RWPE1 (cell line): Measurements from ENCODE around the gene RBMS3.

Source experiments
- CTCF ChIA-PET: fragments of 350-600 bp; sonication (Branson Sonifier 250); formaldehyde crosslinking; extraction: SDS; loops from one replicate; lab custom pipeline; 2021; lab: Yijun Ruan, JAX
- POLR2A ChIA-PET: fragments of 400-600 bp; formaldehyde crosslinking; extraction: SDS; loops from one replicate; lab custom pipeline; 2020; ENCODE audit warnings: antibody characterized with exemption; ENCODE audit not compliant: low non-redundant PET; lab: Yijun Ruan, JAX
- DNase-seq: peaks from one replicate; pipeline ENCODE4 v3.0.0; 2012; ENCODE audit warnings: low spot score
- H3K27ac ChIP-seq: fragments of 450-650 bp; 2 replicates; pipeline ENCODE4 v1.5.1; 2017
- TF ChIP-seq, protein P1 (sequence below): fragments of 450-650 bp; conservative IDR thresholded peaks from 2 replicates; pipeline ENCODE4 v1.5.1; 2017; ENCODE audit warnings: low read depth, mild to moderate bottlenecking

RBMS3 gene

GRCh38 chr3:29286478-29287240 lies 5.8 kb downstream of the RBMS3 start:
- ChIA-PET POLR2A (no interaction called here), CTCF (no interaction called here)

DNA sequence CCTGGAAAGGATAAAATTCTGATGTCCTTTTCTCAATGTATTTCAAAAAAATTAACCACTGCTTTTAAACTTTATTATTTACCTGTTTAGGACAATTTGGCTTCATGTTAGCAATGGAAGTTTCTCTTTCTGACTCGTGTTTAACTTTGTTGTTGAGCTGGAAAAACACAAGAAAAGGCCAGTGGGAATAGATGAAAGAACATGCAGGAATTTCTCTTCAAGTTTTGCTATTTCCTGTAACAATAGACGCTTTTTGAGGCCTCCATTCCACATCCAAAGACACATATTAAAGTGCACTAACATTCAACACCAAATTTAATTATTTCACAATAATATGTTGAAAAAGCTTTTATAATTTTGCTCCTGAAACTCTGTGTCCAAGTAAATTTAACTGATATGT lies 9.7 kb downstream of the RBMS3 start:
- no peak for DNase-seq
- TF ChIP-seq, protein P1, sequence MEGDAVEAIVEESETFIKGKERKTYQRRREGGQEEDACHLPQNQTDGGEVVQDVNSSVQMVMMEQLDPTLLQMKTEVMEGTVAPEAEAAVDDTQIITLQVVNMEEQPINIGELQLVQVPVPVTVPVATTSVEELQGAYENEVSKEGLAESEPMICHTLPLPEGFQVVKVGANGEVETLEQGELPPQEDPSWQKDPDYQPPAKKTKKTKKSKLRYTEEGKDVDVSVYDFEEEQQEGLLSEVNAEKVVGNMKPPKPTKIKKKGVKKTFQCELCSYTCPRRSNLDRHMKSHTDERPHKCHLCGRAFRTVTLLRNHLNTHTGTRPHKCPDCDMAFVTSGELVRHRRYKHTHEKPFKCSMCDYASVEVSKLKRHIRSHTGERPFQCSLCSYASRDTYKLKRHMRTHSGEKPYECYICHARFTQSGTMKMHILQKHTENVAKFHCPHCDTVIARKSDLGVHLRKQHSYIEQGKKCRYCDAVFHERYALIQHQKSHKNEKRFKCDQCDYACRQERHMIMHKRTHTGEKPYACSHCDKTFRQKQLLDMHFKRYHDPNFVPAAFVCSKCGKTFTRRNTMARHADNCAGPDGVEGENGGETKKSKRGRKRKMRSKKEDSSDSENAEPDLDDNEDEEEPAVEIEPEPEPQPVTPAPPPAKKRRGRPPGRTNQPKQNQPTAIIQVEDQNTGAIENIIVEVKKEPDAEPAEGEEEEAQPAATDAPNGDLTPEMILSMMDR = no peak
- ChIA-PET CTCF (no interaction called here), POLR2A (no interaction called here)
- no peak overlapping the region for H3K27ac ChIP-seq

More at GRCh38 chr3:29286478-29287240, 5.8 kb downstream of the RBMS3 start:
- TF ChIP-seq, protein P1 = no peak
- H3K27ac ChIP-seq = no peak overlapping the region
- no peak for DNase-seq

DNA sequence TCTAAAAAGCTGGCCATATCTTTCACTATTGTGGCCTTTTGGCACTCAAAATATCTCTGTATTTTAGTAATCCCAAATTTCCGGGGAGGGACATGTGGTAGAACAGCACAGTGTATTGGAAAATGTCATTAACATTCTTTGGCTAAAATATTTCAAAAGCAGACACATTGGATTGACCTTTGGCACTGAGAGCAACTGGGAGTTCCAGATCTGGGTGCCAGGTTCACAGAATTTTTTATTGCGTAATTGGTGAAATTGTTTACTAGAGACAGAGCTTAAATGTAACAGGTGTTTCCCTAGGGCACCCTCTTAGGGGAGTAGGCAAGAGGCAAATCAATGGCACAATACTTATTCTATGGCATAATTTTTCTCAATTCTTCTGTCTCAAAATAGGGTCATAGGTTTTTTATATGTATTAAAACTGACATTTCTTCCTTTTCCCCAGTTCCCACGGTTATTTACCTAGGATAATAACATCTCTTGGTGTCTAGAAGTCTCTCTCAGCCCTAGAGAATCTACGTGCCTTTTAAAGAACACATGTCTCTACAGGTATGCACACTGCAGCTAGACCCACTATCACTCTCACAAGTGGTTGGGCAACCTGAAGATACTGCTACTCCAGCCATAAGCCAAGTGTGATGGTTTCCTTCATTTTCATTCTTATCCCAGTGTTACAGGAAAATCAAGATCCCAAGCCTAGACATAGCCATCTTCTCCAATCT lies 10.6 kb downstream of the RBMS3 start:
- DNase-seq = no peak

GRCh38 chr3:29291982-29292363 lies 11.1 kb downstream of the RBMS3 start:
- TF ChIP-seq, protein P1 = no peak
- CTCF ChIA-PET = no interaction called here

More for the DNA sequence above, 10.6 kb downstream of the RBMS3 start:
- CTCF ChIA-PET = interaction anchor here (0.7 kb wide), 1 partner anchor 105 kb away, joined by 3 read pairs; no protein-coding TSS in a partner anchor
- H3K27ac ChIP-seq = no peak overlapping the region
- POLR2A ChIA-PET = no interaction called here
- TF ChIP-seq, protein P1 = no peak

DNA sequence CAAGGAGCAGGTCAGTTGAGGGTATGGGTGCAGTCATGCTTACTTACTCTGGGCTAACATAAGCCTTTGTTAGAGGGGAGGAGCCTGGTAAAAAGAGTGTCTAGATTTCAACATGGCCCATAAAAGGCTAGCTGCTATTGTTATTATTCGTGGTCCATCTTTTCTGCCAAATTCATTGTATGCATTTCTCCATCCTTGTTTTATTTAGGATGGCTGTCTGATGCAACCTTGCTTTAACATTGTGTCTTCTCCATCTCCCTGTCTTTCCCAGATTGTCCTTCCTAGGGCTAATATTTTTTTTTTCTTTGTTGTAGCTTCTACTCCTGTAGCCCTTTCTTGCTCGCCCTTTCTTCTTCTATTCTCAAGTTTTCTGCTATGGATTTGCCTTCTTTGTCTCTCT lies 12.6 kb downstream of the RBMS3 start:
- H3K27ac ChIP-seq = no peak overlapping the region
- POLR2A ChIA-PET = no interaction called here
- no peak for DNase-seq
- CTCF ChIA-PET = no interaction called here
- TF ChIP-seq, protein P1 = no peak

More at GRCh38 chr3:29291982-29292363, 11.1 kb downstream of the RBMS3 start:
- POLR2A ChIA-PET = no interaction called here
- H3K27ac ChIP-seq = no peak overlapping the region
- DNase-seq = no peak

DNA sequence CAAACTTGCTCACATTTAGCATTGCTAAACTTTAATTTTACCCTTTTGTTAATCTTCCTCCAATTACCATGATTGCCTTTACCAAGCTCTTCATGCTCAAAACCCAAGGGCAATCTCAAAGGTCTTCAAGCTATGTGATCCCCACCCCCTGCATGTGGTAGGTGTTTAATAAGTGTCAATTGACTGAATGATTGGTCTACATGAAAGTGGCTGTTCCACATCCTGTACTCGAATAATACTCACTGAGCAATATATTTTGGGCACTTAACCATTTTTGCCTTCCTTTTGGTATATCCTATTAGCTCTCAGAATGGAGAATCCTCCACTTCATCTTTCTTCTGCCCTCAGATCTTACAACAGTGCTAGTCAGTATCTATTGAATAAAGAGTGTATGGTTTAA lies 17.1 kb downstream of the RBMS3 start:
- ChIA-PET POLR2A (no interaction called here), CTCF (no interaction called here)
- TF ChIP-seq, protein P1 = no peak
- DNase-seq = no peak
- H3K27ac ChIP-seq = no peak overlapping the region
